Right forelimb (tissue), 1 donor: Measurements from ENCODE around the gene PBX1.
A peak's percentile ranks its signal among the peaks of the same experiment; 100 is the strongest.

ENCODE experiments used
- DNase-seq: peaks from one replicate; pipeline ENCODE4 v3.0.0-alpha.2; 2018

Gene PBX1

DNA sequence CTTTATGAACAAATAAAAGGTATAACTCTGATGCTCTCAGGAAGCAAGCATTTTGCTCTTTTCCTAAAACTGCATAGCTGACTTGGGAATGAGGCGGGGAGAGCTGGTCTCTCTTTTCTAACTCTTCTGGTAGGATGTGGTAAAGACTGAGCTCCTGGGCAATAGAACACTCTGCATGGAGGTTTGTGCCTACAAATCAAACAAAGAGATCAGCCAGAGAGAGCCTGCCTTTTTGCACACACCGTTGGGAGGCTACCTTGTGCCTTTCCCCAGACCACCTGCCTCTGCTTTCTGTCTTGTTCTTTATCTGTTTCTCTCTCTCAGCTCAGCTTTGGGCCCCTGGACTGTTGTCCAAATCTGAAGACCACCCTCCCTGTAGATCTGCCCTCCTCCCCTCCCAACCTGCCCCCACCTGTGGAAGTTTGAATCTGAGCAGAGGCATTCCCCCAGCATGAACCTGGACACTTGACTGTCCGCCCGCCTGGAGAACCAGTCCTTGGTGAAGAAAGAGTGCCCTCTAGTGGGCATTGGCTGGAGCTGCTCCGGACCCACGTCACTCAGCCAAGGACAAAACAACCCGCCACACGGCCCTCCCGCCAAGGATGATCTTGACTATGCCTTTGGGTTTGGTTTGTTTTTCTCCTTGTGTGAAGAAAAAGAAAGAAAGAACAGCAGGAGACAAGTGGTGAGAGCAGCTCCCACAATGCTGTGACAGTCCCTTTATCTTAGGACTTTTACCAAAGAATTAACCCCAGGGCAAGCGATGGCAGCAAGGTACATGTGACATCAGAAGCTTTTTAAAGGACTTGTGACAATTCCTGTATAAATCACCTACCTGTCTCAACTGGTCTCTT is 228.2 kb downstream of the PBX1 start:
- peak; percentile 85 for DNase-seq

DNA sequence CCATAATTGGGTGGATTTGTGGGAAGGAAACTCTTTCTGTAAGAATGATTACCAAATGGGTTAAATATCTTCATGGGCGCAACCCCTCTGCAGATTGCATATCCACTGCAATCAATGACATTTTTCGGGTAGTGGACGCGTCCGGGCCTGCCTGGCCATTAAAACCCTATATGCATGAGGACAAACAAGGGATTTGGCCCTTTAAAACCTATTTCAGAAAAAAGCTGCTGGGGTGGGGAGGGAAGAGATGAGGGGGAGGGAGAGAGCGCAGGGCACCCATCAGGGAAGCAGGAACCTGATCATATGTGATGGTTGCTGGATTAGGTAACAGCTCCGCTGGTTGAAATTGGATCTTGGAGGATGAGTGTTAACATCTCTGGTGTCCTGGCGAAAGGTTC is 228.8 kb downstream of the PBX1 start:
- DNase-seq: no peak

DNA sequence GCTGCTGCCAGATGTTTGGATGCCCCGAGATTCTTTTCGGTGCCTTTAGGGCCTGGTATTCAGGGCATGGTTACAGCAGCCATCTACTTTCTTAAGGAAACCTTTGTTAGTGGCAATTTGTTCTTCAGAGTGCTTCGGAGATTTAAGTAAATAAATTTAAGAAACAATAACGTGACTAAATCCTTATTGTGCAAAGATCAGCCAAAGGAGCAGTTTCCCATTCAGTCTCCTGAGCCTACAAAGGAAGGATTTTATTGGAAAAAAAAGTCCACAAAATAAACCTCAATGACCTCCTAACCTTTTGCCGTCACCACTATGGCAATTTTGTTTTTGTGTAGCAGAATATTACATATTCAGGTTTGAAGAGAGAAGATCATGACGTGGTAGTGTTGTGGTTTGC is 231.1 kb downstream of the PBX1 start:
- DNase-seq: no peak

DNA sequence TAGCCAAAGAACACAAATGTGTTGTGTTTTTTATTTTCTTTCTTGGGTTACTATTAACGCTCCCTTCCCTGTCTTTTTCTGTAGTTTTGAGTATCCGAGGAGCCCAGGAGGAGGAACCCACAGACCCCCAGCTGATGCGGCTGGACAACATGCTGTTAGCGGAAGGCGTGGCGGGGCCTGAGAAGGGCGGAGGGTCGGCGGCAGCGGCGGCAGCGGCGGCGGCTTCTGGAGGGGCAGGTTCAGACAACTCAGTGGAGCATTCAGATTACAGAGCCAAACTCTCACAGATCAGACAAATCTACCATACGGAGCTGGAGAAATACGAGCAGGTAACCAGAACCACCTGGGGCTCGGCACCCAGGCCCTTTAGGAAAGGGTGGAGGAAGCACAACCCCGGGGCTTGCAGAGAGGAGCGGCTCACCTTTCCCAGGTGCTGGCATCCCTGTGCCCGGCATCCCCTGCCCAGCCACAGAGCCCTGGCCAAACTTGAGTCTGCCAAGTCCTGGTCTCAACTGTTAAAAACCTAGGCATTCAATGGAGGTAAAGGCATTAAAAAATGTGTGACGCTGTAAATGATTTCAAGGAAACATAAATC is 233.5 kb downstream of the PBX1 start:
- no peak for DNase-seq

DNA sequence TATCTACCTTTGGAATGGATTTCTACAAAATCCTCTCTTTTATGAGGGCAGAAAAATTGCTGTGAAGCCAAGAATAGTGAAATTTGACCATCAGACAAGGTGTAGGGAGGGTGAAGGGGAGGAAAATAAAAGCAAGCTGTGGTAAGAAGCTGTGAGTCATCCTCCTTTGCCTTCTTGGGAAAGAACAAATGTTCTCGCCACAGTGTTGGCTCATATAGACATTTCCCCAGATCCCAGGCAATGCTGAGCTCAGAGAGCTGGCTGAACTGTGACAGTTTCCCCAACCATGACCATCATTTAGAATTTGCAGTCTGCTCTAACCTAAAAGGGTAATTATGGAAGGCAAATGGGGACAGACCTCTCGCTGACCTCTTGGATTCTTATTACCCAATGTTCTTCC is 235.4 kb downstream of the PBX1 start:
- DNase-seq: no peak

DNA sequence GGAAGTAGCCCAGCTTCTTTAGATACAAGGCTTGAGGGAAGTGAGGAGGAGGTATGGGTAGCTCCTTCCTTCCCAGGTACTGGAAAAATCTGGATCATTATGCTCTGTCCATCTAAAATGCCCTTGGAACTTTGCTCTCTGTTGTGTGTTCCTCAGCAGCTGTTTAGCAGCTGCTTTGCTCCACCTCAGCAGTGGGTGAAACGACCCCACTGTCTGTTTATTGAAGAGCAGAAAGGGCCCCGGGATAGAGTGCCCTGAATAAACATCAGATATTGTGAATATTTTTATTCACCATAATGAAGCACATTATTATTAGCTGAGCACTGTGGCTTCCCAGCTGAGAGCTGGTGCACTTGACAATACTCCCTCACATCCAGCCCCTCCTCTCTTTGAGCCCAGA is 237.9 kb downstream of the PBX1 start:
- DNase-seq: no peak

DNA sequence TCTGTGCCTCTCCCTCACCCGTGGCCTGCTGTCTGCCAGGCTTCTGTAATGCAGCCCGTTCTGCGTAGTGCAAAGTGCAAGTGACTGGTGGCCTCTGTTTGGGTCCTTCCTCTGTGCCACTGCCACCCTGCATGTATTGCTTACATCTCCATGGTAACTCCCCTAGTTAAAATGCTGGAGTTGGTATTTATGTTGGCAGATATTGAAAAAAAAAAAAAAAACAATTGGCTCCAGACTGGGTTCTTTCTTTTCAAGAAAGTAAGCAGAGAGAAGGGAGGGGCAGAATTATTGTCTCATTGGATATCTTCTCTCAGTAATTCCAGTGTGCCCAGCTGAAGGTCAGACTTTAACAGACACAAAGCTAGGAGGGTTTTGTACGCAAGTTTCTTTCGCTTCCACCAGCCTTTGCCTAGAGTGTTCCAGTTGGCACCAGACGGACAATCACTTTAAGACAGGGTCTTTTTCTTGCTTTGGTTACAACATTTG is 242.3 kb downstream of the PBX1 start:
- no peak for DNase-seq

DNA sequence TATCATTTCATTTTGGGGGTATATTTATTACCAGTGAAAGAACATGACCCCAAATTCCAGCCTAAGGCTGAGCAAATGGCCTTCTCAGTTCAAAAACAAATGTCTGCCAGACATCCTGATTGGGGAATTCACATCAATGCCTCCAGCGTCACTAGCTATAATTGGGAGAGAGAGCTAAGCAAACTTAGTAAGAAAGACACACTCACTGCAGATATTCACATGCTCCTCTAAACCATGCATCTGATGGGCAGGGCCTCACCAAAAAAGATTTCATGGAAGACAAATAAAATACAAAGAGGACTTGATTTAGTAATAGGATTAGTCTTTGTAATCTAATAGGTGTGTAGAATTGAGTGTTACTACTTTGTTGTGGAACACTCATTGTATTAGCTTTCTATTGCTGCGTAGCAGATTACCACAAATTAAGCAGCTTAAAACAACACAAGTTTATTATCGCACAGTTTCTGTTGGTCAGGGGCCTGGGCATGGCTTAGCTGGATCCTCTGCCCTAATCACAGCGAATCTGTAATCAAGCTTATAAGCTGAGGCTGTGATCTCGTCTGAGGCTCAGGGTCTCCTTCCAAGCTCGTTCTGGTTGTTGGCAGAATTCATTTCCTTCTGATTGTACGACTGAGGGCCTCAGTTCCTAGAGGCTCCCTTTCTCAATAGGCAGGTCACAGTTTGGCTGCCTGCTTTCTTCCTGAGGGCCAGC is 243.0 kb downstream of the PBX1 start:
- no peak for DNase-seq

DNA sequence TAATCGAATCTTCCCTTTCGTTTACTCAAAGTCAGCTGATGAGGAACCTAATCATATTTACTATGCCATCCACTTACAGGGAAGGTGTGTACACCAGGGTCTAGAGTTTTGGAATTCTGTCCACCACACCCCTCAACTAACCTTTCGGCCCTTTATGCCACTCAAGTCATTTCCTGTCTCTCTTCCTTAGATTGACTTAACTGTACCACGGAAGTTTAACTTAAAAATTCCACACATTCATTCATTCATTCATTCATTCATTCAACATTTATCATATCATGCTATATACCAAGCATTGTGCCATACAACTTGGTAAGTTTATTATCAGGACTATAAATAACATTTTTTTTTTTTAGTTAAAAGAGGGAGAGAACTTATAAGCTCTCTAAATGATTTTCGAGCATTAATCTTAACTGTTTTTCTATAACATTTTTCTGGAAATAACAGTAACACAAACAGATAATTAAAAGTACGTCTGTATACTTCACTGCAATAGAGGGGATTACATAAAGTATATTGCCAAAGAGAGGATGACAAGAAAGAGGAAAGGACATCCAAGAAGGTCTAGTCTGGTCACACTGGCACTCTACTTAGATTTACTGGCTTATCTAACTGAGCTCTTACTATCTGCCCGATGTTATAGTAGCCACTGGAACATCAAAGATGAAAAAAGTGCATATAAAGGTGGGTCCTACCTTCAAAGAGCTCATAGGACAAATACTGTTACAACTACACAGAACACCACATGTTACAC is 243.7 kb downstream of the PBX1 start:
- DNase-seq: no peak

DNA sequence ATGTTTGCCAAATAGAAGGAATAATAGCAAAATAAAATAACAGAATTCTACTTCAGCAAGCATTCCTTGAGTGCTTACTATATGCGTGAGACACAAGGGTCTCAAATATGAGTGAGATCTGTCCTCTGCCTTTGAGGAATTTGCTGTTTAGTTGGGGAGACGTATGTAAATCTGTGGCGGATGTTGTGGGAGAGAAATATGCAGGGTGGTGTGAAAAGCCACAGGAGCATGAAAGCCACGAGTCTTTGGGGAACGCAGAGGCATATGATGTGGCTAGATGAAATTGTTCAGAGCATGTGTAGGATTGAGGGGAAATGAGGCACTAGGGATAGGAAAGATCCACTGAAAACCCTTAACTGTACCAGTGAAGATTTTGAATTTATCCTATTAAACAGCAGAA is 244.4 kb downstream of the PBX1 start:
- no peak for DNase-seq

DNA sequence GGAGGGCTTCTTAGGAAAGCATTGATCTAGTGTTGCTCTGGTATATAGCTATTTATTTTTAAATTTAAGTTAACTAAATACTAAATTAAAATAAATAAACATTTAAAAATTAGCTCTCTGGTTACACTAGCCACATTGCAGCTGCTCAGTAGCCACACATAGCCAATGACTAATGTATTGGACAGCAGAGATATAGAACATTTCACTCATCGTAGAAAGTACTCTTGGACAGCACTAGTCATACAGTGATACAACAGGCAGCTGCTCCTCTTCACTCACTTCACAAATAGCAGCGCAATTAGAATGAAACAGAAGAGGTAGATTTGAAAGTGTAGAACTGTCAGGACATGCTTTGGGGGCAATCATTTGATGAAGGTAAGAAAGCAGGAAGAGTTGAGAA is 245.4 kb downstream of the PBX1 start:
- DNase-seq: no peak

DNA sequence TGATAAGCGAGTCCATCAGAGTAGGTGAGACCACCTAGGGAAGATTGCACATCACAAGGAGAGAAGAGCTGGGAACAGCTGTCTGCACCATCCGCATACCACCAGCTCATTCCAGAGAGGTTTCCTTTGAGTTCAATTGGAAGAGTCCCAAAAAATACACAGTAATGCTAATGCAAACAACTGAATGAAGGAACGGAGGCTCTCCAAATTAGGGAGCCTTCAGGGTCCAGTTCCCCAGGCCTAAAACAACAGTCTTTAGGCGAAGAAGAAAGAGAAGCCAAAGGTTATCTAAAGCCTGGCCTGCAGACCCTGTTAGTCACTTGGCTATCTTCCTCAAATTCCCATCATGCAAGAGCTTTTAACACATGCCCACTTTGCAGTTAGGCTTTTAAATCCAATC is 246.4 kb downstream of the PBX1 start:
- DNase-seq: no peak

DNA sequence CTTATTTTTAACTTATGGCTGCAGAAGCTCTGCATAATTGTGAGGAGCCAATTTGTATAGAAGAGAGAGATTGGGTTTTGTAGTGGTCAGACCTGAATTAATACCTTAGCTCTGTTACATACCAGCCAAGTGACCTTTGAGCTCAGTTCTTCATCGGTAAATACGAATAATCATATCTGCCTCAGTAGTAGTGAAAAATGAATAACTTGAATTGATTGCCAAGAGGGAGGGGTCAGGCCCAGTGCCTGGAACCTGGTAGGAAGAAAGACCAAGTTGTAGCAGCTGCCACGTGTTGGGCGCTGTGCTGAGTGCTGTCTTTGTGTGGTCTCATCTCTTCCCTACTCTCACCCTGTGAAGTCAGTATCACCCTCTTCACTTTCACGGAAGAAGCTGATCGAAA is 247.5 kb downstream of the PBX1 start:
- DNase-seq: no peak

DNA sequence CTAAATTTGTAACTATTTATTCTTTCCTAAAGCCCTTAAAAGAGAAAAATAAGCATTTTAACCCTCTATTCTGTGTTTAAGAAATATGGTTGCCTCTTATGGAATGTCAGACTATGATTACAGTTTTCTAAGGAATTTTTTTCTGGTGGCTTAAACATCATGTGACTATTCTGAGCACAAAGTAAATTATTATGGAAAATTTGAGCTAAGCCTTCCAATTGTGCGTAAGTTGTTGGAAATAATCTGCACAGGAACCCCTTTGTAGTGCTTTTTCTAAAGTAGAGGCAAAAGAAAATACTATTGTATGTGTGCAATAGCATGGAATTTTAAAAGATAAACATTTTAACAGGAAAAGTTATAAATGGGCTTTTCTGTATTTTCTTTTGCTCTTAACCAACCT is 254.8 kb downstream of the PBX1 start:
- DNase-seq: no peak

DNA sequence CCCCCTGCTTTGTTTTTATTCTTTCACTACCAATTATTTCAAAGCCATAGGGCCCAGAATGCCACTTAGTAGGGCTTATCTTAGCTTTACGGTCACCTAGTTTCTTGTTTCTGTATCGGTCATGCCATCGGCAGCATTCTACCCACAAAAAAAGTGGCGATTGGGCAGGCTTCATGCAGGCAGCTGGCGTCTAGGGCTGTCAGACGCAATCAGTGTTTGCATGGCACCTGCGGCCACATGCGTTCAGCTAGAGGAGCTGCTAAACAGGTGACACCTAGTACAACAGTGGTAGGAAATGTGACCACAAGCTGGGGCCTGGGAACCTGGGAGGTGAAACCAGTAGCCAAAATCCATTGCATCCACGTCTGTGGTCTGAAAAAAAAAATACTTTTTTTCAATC is 262.7 kb downstream of the PBX1 start:
- no peak for DNase-seq

DNA sequence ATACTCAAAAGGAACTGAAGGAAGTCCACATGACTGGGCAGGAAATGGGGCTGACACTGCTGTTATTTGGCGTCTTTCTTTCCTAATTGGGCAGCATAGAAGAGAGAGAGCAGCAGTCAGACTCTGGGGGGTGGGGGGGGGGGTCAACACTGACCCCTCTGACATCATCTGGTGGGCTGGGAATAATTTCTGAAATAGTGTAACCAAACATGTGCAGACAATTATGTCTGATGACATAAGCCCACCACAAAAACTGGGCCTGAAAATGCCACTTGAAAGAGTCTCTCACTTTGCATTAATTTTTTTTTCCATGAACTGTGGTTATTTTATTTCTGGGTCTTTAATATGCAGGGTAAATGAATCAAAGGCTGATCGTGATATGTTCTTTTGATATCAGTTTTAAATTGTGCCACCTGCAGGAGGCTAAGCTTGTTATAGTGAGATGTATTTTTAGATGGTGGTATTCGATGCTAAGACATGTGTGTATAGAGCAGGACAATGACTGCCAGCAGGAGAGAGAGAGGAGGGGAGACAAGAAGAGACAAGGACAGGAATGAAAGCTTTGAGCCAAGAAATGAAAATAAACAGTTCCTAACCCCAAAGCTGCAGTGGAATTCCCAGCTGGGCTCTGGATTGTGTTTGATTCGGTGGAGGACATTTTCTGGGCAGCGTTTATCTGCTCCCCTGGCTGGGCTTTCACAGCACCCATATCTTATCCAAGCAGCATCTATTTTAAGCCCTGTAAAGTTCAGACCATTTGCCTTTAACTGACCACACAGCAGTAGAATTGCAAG is 264.7 kb downstream of the PBX1 start:
- no peak for DNase-seq

DNA sequence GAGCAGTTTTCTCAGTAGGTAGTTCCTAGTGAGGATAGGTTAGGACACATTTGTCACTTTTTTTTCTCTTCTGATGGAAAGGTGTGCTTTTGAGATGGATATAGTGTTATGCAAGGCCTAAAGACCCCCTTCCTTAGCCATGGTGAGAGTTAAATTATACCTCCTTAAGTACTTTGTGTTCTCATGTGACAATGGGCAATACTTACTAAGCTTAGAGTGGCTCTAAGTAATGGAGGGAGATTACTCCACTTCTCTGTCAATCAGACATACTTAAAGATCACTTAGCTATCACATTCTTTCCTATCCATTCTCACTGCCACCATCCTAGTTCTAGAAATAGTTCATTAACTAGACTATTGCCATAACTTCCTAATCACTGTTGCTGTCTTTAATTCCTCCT is 265.6 kb downstream of the PBX1 start:
- no peak for DNase-seq

DNA sequence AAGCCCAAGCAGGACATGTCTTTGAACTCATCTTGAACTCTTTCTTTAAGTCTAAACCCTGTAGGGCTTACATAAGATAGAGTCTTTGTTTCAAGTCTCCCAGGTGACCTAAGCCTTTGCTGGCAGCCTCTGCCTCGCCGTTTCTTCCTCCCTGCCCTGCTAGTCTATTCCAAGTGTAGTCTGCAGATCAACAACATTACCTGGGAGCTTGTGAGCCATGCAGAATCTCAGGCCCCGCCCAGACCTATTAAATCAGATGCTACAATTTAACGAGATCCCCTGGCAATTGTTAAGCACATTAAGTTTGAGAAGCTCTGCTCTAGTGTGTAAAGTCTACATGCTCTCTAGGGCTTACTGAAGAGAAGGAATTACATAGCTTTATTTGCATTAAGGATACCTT is 271.6 kb downstream of the PBX1 start:
- DNase-seq: no peak

DNA sequence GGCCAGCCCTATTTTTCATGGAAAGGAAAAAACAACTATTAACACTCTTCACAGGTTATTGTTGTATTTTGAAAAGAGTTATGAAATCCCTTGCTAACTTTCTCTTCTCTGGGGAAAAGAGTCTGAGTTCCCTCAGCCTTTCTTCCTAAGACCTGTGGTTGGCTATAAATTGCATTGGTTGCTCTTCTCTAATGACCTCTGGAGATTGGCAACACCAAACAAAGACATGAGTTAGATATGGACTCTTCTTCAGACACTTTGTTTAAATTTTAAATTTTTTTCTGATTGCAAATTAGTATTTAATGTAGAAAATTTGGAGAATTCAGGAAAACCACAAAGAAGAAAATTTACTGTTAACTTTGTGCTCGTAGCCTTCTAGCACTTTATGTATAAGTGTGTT is 275.7 kb downstream of the PBX1 start:
- DNase-seq: no peak

DNA sequence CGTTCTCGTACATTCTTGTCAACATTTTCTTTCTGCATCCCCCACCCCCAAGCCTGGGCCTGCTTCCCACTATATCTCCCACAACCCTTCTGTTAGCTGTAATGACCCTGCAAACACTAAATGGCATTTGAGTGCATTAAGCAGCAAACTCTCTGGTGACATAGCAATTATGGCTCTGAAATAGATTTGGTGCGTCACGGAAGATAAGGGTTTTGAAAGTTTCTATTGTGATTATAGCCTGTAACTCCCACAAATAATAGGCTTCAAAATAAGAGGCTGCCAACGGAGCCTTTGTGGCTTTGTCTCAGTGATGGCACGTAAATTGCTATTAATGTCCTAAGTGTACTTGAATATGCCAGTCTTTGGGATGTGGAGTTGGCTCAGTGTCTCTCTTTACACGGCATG is 277.6 kb downstream of the PBX1 start:
- no peak for DNase-seq

DNA sequence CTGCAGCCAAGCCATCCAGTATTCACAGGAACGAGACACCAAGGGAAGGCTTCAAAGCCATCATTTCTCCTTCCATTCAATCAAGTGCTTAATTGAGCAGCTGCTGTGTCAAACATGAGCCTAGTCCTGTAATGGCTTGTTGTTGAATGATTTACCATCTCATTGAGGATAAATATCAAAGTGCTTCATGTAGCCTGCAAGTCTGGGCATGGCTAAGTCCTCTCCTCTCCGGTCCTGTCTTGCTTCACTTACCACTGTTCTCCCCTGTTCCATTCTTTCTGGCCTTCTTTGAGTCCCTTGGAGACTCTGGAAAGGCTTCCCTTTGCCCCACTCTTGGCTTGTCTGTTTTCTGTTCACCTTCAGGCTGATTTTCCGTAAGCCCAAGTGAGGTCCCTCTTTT is 279.8 kb downstream of the PBX1 start:
- DNase-seq: no peak

DNA sequence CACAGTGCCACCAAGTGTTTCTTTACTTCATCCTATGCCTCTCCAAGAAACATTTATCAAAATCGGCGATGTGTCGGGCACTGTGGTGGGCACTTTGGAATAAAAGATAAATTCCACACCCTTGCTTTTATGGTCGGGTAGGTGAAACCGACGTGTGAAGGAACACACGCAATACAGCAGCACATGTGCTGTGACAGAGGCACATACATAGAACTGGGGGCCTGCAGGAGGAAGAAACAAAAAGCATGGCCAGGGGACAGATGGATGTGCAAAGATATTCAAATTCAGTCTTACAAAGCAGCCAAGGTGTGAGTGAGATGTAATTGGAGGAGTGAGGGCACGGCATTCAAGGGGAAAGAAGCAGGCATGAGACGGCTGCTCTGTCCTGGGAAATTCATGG is 282.0 kb downstream of the PBX1 start:
- DNase-seq: no peak
